ENCODE results near the gene OSBPL2. TPM values are rescaled to one million over a fixed set of nuclear protein-coding genes. Genes with fewer than 3 reads are reported as not detected.

The OSBPL2 gene
- total RNA-seq, 3 donors from 2014 or later (not counting 1 experiment from before 2014, with no cell fraction given) = 77.9 to 112 (median 104) TPM

GRCh38 chr20:62288535-62289105 is 50.3 kb downstream of the OSBPL2 start:
- ATAC-seq (no peak), DNase-seq (no peak)
- Histone ChIP-seq H3K4me1 (ENCODE audit: control insufficient read depth, insufficient read depth, low read length) (peaks cover 28% of the 10 kb centered on the region), H3K27ac (ENCODE audit: low read length) (no peak overlapping the region), H3K4me3 (ENCODE audit: low read length) (no peak overlapping the region), H3K27me3 (ENCODE audit: control insufficient read depth, insufficient read depth, low read length) (no peaks in the 10 kb centered on the region), H3K9me3 (ENCODE audit: control insufficient read depth, insufficient read depth, low read length) (no peaks in the 10 kb centered on the region), H3K36me3 (ENCODE audit: control insufficient read depth, insufficient read depth, low read length) (peaks cover 45% of the 10 kb centered on the region)
- TF ChIP-seq, protein P1, sequence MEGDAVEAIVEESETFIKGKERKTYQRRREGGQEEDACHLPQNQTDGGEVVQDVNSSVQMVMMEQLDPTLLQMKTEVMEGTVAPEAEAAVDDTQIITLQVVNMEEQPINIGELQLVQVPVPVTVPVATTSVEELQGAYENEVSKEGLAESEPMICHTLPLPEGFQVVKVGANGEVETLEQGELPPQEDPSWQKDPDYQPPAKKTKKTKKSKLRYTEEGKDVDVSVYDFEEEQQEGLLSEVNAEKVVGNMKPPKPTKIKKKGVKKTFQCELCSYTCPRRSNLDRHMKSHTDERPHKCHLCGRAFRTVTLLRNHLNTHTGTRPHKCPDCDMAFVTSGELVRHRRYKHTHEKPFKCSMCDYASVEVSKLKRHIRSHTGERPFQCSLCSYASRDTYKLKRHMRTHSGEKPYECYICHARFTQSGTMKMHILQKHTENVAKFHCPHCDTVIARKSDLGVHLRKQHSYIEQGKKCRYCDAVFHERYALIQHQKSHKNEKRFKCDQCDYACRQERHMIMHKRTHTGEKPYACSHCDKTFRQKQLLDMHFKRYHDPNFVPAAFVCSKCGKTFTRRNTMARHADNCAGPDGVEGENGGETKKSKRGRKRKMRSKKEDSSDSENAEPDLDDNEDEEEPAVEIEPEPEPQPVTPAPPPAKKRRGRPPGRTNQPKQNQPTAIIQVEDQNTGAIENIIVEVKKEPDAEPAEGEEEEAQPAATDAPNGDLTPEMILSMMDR (IDR thresholded peaks at IDR 0.05) = no peak
- Mint-ChIP-seq H3K36me3 (peaks cover 4% of the 10 kb centered on the region), H3K4me3 (no peak overlapping the region), H3K27ac (peak overlapping the region in 1 of 2 donors; percentile 78), H3K9me3 (no peaks in the 10 kb centered on the region), H3K4me1 (peaks cover 20 to 31% of the 10 kb centered on the region in 2 donors), H3K27me3 (ENCODE audit: low read depth in 2 of 2) (no peaks in the 10 kb centered on the region)
- intact Hi-C loops (cut with micrococcal nuclease) = no loop called here
- 91% methylated on average over 15 of the region's 15 CpGs for WGBS (ENCODE audit: insufficient coverage)

- no peak overlapping the region for H3K27ac ChIP-seq (ENCODE audit: low read length)
- intact Hi-C loops (cut with micrococcal nuclease) = no loop called here
- peaks cover 29% of the 10 kb centered on the region for H3K4me1 ChIP-seq (ENCODE audit: control insufficient read depth, insufficient read depth, low read length)
Observed at GRCh38 chr20:62289131-62289530, 50.8 kb downstream of the OSBPL2 start.

GRCh38 chr20:62289898-62290297 is 51.6 kb downstream of the OSBPL2 start:
- Histone ChIP-seq H3K9me3 (ENCODE audit: control insufficient read depth, insufficient read depth, low read length) (no peaks in the 10 kb centered on the region), H3K36me3 (ENCODE audit: control insufficient read depth, insufficient read depth, low read length) (peaks cover 41% of the 10 kb centered on the region), H3K27me3 (ENCODE audit: control insufficient read depth, insufficient read depth, low read length) (no peaks in the 10 kb centered on the region), H3K4me1 (ENCODE audit: control insufficient read depth, insufficient read depth, low read length) (peaks cover 29% of the 10 kb centered on the region), H3K4me3 (ENCODE audit: low read length) (no peak overlapping the region), H3K27ac (ENCODE audit: low read length) (no peak overlapping the region)
- Mint-ChIP-seq H3K4me1 (peaks cover 27 to 37% of the 10 kb centered on the region in 2 donors), H3K9me3 (no peaks in the 10 kb centered on the region), H3K27ac (no peak overlapping the region), H3K36me3 (no peaks in the 10 kb centered on the region), H3K27me3 (ENCODE audit: low read depth in 2 of 2) (no peaks in the 10 kb centered on the region), H3K4me3 (no peak overlapping the region)
- TF ChIP-seq, protein P1 (IDR thresholded peaks at IDR 0.05) = no peak
- intact Hi-C loops (cut with micrococcal nuclease) = no loop called here
- DNase-seq (no peak), ATAC-seq (no peak)
- WGBS (ENCODE audit: insufficient coverage) = 98% methylated on average over 8 of the region's 8 CpGs

More at GRCh38 chr20:62289131-62289530, 50.8 kb downstream of the OSBPL2 start:
- no peaks in the 10 kb centered on the region for H3K9me3 ChIP-seq (ENCODE audit: control insufficient read depth, insufficient read depth, low read length)
- Mint-ChIP-seq H3K36me3 (no peaks in the 10 kb centered on the region), H3K4me3 (no peak overlapping the region), H3K9me3 (no peaks in the 10 kb centered on the region), H3K27me3 (ENCODE audit: low read depth in 2 of 2) (no peaks in the 10 kb centered on the region), H3K27ac (peak overlapping the region in 1 of 2 donors; percentile 78), H3K4me1 (peaks cover 25 to 36% of the 10 kb centered on the region in 2 donors)
- H3K4me3 ChIP-seq (ENCODE audit: low read length) = no peak overlapping the region
- peaks cover 43% of the 10 kb centered on the region for H3K36me3 ChIP-seq (ENCODE audit: control insufficient read depth, insufficient read depth, low read length)
- DNase-seq = no peak
- WGBS (ENCODE audit: insufficient coverage) = 89% methylated on average over 13 of the region's 14 CpGs
- no peaks in the 10 kb centered on the region for H3K27me3 ChIP-seq (ENCODE audit: control insufficient read depth, insufficient read depth, low read length)
- TF ChIP-seq, protein P1 (IDR thresholded peaks at IDR 0.05) = no peak
- ATAC-seq = no peak
